ENCODE results near the gene FGF18.

FGF18 gene

DNA sequence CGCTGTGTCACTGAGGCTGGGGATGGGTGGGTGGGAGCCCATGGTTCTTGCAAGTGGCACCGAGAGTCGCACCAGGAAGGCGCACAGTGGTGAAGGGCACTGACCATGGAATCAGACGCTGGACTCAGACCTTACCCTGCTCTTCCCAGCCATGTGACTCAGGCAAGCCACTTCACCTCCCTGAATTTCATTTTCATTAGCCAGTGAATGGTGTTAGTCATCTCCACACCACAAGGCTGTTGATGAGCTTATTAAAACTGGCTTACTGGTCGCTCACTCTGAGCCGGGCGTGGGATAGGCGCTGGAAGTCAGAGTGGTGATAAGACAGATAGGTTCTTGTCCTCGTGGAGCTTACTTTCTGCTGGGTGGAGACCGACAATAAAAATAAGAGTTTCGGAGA, 25.1 kb downstream of the FGF18 start:
- TF ChIP-seq, protein P1, sequence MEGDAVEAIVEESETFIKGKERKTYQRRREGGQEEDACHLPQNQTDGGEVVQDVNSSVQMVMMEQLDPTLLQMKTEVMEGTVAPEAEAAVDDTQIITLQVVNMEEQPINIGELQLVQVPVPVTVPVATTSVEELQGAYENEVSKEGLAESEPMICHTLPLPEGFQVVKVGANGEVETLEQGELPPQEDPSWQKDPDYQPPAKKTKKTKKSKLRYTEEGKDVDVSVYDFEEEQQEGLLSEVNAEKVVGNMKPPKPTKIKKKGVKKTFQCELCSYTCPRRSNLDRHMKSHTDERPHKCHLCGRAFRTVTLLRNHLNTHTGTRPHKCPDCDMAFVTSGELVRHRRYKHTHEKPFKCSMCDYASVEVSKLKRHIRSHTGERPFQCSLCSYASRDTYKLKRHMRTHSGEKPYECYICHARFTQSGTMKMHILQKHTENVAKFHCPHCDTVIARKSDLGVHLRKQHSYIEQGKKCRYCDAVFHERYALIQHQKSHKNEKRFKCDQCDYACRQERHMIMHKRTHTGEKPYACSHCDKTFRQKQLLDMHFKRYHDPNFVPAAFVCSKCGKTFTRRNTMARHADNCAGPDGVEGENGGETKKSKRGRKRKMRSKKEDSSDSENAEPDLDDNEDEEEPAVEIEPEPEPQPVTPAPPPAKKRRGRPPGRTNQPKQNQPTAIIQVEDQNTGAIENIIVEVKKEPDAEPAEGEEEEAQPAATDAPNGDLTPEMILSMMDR (IDR thresholded peaks at IDR 0.05; ENCODE audit: low read depth, low read length): no peak
- H3K4me3 ChIP-seq (replicated peaks in 1 of 2; ENCODE audit: low read depth in 2 of 2, low read length in 2 of 2): no peak overlapping the region
- DNase-seq (ENCODE audit: low read depth in 2 of 2): peak in 1 of 2 donors; percentile 25

DNA sequence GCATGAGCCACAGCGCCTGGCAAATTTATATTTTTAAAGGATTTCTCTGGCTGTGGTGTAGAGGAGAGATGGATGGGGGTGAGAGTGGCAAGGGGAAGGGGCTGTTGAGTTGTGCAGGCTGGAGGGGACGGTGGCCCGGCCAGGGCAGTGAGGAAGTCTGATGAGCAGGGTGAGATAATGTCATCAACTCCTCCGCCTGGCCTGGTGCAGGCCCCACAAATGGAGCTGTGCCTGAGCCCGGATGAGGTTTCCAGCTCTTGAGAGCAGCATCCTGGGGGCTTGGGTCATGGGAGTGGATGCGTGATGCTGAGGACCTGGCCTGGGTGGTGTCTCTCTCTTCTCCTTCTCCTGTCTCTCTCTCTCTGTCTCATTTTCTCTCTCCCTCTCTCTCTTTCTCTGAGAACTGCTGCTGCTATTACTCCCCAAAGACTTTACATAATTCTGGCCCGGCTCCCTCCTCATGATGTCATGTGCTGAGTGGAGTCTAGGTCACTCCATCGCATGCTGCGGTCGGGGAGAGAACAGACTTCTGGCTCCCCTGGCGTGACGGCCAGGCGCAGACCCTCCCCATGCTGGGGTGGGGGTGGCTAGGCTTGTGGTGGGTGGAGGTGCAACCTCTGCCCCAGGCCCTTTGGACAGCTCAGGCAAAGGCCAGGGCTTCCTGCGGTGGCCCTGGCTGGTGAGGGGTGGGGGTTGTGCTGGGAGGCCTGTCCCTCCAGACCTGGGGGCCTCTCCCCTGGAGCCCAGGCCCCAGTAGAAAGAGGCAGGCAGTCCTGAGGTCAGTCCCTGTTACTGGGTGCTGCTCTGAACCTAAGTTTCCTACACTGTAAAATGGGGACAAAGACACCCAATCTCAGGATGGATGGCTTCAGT, 26.4 kb downstream of the FGF18 start:
- DNase-seq (ENCODE audit: low read depth in 2 of 2): peak; percentile 79 to 86
- no peak overlapping the region for H3K4me3 ChIP-seq (replicated peaks in 1 of 2; ENCODE audit: low read depth in 2 of 2, low read length in 2 of 2)
- TF ChIP-seq, protein P1 (IDR thresholded peaks at IDR 0.05; ENCODE audit: low read depth, low read length): no peak

DNA sequence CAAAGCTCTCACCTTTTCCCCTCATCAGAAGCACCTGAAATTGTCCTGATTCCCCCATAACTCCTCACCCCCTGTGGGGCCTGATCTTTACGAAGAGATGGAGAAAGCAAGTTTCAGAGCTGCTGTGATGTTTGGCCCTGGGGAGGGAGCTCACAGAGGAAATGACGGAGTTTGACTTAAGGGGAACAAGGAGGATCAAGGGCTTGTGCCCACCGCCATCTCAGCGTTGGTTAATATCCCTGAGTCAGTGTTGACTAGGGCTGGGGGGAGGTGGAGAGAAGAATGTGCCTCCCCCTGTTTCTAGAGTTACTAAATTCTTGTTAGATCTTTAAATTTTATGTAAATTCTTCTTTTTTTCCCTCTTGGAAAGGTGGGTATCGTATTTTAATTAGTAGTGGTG, 27.8 kb downstream of the FGF18 start:
- DNase-seq (ENCODE audit: low read depth in 2 of 2): no peak
- TF ChIP-seq, protein P1 (IDR thresholded peaks at IDR 0.05; ENCODE audit: low read depth, low read length): no peak
- no peak overlapping the region for H3K4me3 ChIP-seq (replicated peaks in 1 of 2; ENCODE audit: low read depth in 2 of 2, low read length in 2 of 2)

DNA sequence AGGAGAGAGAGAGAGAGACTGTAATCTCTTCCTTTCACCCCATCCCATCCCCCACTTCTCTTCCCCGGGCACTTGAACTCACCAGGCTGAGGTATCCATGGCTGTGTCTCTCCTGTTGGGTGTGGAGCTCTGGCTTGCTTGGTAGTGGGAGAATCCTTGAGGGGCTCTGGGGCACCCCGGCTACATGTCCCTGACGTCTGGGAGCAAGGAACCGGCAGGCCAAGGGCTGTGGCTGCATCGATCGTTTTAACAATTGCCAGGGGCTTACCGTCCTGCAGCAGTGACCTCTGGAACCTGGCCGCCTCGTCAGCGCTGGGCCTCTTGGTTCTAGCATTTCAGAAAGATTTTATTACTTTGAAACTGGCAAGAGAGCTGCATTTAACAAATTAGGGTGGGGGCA, 30.0 kb downstream of the FGF18 start:
- DNase-seq (ENCODE audit: low read depth in 2 of 2): no peak
- H3K4me3 ChIP-seq (replicated peaks in 1 of 2; ENCODE audit: low read depth in 2 of 2, low read length in 2 of 2): no peak overlapping the region
- TF ChIP-seq, protein P1 (IDR thresholded peaks at IDR 0.05; ENCODE audit: low read depth, low read length): no peak

DNA sequence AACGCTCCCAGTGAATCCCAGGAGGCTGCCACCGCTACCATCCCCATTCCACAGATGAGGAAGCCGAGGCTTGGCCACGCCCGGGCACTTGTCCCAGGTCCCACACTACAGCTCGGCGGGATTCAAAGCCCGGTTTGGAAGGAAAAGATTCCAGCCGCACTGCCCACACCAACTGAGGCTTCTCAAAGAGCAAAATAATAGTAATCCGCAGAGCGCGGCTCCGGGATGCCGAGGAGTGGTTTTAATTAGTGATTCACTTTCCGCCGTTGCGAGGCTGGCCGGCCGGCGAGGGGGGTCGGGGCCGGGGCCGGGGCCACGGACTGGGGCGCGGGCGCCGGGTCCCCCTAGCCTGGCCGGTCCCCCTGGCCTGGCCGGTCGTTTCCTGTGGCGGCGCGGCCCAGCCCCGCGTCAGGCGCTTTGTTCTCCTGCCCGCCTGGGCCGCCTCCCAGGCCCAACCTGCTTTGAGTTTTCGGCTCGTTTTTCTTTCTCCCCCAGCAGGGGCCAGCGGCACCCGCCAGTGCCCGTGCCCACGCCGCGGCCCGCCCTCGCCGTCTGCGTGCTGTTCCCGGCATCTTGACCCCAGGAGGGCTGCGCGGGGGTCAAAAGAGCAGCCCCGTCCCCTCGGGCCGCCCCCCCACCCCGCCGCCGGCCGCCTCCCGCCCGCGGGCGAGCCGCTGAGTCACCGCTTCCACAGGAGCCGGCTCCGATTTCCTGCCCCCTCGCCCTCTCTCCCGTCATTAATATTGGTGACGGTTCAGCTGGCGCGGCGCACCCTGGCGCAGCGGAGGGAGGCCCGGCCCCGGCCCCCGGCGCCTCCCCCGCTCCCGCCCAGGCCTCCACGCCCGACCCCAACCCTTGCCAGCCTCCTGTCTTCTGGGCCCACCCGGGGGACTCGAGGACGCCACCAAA, 31.2 kb downstream of the FGF18 start:
- peak; percentile 46 to 64 for DNase-seq (ENCODE audit: low read depth in 2 of 2)
- TF ChIP-seq, protein P1 (IDR thresholded peaks at IDR 0.05; ENCODE audit: low read depth, low read length): no peak
- peak overlapping the region in 1 of 2 donors; percentile 26 for H3K4me3 ChIP-seq (replicated peaks in 1 of 2; ENCODE audit: low read depth in 2 of 2, low read length in 2 of 2)

DNA sequence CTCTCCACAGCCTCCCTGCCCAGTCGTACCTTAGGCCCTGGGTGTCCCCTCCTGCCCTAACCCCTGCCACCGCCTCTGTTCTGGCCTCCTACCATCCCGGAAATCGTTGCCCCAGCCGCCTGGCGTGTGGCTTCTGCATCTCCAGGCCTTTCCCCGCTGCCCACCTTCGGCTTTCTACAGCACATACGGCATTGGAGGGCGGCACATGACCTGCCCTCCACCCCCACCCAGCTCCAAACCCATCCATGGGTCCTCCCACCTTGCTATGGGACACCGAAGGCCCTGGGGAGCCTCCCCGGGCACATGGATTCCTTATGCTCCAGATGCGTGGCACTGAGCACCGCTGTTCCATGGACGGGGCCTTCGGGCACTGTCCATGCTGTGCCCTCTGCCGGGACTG, 32.0 kb downstream of the FGF18 start:
- no peak for DNase-seq (ENCODE audit: low read depth in 2 of 2)
- H3K4me3 ChIP-seq (replicated peaks in 1 of 2; ENCODE audit: low read depth in 2 of 2, low read length in 2 of 2): no peak overlapping the region
- TF ChIP-seq, protein P1 (IDR thresholded peaks at IDR 0.05; ENCODE audit: low read depth, low read length): no peak

Measured in cardiac fibroblast (primary cell).